Measurements from ENCODE around the gene MRPS23.
"Not testable (repeated sequence)": the region's sequence is repeated elsewhere in the genome, so short reads cannot be mapped to it uniquely, and the experiment has no call there.

Gene MRPS23

GRCh38 chr17:57862694-57863667 is 13.1 kb upstream of the MRPS23 start:
- no peak for DNase-seq (ENCODE audit: low spot score)

GRCh38 chr17:57861790-57862693 is 12.2 kb upstream of the MRPS23 start:
- peak; percentile 84 for DNase-seq (ENCODE audit: low spot score)

GRCh38 chr17:57861000-57861789 is 11.4 kb upstream of the MRPS23 start:
- DNase-seq (ENCODE audit: low spot score): peak; percentile 77

GRCh38 chr17:57860414-57860999 is 10.7 kb upstream of the MRPS23 start:
- no peak for DNase-seq (ENCODE audit: low spot score)

GRCh38 chr17:57859601-57860413 is 10.0 kb upstream of the MRPS23 start:
- no peak for DNase-seq (ENCODE audit: low spot score)

GRCh38 chr17:57858838-57859237 is 9.0 kb upstream of the MRPS23 start:
- DNase-seq (ENCODE audit: low spot score): no peak

- no peak for DNase-seq (ENCODE audit: low spot score)
These were observed 7.2 kb upstream of the MRPS23 start for GRCh38 chr17:57856792-57857620.

GRCh38 chr17:57855391-57856035 is 5.7 kb upstream of the MRPS23 start:
- DNase-seq (ENCODE audit: low spot score): no peak

- no peak for DNase-seq (ENCODE audit: low spot score)
These were observed 3.9 kb upstream of the MRPS23 start for GRCh38 chr17:57853695-57854094.

- DNase-seq (ENCODE audit: low spot score): no peak
These were observed 3.1 kb upstream of the MRPS23 start for GRCh38 chr17:57852955-57853328.

GRCh38 chr17:57852092-57852954 is 2.5 kb upstream of the MRPS23 start:
- no peak for DNase-seq (ENCODE audit: low spot score)

GRCh38 chr17:57849163-57849873 is 526 bp downstream of the MRPS23 start:
- DNase-seq (ENCODE audit: low spot score): no peak

- not testable (repeated sequence) for DNase-seq (ENCODE audit: low spot score)
These were observed 3.5 kb downstream of the MRPS23 start for GRCh38 chr17:57846056-57846945.

- DNase-seq (ENCODE audit: low spot score): no peak
These were observed 7.6 kb downstream of the MRPS23 start for GRCh38 chr17:57842280-57842679.

GRCh38 chr17:57839571-57839923 is 10.3 kb downstream of the MRPS23 start:
- DNase-seq (ENCODE audit: low spot score): no peak

- DNase-seq (ENCODE audit: low spot score): no peak
These were observed 10.8 kb downstream of the MRPS23 start for GRCh38 chr17:57838857-57839570.
